SK-N-MC (cell line): Measurements from ENCODE around the gene IDH3A.

ENCODE experiments used
- EZH2 ChIP-seq: fragments of 200-600 bp; sonication (generic); IDR thresholded peaks from one replicate; pipeline ENCODE4 v1.6.1; 2017; ENCODE audit warnings: antibody characterized with exemption
- POLR2AphosphoS5 ChIP-seq: IDR thresholded peaks from 2 replicates; pipeline ENCODE4 v1.6.1; 2012; ENCODE audit warnings: mild to moderate bottlenecking, low read depth, low read length, borderline replicate concordance

DNA sequence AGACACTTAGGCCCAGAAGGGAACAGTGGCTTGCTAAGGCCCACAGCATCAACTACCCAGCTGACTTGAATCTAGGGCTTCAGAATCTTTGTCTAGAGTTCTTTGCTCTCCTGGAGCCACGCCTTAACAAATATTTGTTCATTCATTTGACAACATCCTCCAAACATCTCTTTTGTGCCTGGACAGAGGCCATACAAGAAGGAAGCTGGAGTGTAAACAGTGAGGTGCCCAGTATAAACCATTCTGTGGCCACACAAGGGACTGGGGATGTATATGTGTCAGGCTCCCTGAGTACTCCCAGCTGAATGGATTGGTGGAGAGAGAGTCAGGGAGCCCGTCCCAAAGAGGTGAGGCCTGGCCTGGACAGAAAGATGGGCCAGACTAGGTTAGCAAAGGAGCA is 21.3 kb upstream of the IDH3A start:
- TF ChIP-seq POLR2AphosphoS5 (no peak), EZH2 (no peak)
